Prostate gland (tissue), 2 donors: ENCODE data around the gene ACP4.

ENCODE experiments used
- POLR2A ChIP-seq: fragments of 450-650 bp; IDR thresholded peaks from one replicate; pipeline ENCODE4 v1.6.1; 2016; ENCODE audit warnings: antibody characterized with exemption, mild to moderate bottlenecking
- TF ChIP-seq, protein P1 (sequence below), 4 experiments: fragments of 200-600 bp in 2 of 4; fragments of 450-650 bp in 2 of 4; sonication (generic) in 2 of 4; IDR thresholded peaks; 1 replicate in 3 of 4; 2 replicates in 1 of 4; pipeline ENCODE4 v1.5.1; 2016 to 2019; ENCODE audit warnings: antibody characterized with exemption in 4 of 4, mild to moderate bottlenecking in 2 of 4, moderate library complexity in 2 of 4

DNA sequence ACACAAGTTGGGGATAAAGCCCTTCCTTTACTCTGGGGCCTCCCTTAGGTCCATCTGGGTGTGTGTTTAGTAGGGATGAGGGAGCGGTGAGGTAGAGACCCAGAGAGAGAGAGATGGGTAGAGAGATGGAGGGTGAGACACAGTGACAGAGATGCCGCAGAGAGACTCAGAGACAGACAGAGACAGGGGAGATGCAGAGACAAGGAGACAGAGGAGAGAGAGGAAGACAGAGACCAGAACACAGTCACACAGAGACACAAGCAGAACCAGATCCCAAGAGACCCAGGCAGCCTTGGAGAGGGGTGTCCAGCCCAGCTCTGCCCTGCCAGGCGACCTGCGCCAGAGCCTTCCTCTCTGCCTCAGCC, 31.0 kb downstream of the ACP4 start:
- TF ChIP-seq POLR2A = no peak
- TF ChIP-seq, protein P1, sequence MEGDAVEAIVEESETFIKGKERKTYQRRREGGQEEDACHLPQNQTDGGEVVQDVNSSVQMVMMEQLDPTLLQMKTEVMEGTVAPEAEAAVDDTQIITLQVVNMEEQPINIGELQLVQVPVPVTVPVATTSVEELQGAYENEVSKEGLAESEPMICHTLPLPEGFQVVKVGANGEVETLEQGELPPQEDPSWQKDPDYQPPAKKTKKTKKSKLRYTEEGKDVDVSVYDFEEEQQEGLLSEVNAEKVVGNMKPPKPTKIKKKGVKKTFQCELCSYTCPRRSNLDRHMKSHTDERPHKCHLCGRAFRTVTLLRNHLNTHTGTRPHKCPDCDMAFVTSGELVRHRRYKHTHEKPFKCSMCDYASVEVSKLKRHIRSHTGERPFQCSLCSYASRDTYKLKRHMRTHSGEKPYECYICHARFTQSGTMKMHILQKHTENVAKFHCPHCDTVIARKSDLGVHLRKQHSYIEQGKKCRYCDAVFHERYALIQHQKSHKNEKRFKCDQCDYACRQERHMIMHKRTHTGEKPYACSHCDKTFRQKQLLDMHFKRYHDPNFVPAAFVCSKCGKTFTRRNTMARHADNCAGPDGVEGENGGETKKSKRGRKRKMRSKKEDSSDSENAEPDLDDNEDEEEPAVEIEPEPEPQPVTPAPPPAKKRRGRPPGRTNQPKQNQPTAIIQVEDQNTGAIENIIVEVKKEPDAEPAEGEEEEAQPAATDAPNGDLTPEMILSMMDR (IDR thresholded peaks at IDR 0.05) = no peak
